ENCODE data around the gene ERVK3-1.
"Not testable (repeated sequence)": the region's sequence is repeated elsewhere in the genome, so short reads cannot be mapped to it uniquely, and the experiment has no call there.

The ERVK3-1 gene, protein sequence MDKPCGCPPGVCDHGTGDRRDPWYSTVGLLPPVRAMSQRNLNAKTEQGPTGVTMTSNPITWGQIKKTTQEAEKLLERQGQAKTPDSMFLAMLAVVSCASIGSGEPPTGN

DNA sequence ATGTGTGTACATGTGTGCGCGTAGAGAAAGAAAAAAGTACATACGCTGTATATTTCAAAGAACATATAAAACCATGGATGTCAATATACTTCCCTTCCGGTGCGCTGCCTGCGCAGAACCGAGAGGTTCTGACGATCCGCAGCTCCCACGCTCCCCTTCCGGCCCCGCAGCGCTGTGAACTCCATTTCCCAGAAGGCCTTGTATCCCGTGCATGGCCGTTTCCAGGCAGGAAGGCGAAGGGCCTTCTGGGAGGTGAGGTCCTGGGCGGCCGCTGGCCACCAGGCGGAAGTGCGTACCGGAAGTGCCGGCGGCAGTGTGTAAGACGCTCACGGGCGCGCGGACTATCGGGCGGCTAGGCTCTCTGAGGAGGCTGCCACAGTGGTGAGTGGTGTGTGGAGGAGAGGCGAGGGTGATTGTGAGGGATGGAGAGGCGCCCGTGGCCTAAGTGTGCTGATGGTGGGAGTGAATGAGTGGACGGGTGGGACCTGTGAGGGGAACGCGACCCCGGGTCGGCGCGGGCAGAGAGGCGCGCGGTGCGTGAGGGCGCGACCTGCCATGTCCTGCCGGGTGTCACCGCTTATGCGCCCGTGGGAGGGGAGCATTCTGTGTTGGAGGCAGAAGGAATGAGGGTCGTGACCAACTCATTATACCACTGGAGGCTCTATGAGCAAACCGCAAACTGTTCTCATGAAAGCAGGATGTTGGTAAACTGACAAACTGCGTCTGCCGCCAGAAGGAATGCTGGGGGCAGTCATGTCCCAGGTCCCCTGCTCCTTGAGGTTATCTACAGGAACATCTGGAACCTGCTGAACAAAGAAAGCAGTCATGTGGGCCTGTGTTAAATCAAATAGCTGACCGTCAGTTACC, at the start of gene ERVK3-1:
Gene ERVK3-1 (plus strand): TSS at position 313 of the 867 bp plus-strand sequence. CDS start 6,792 bp downstream, outside the sequence.
- peak; percentile 98 for DNase-seq (ENCODE audit: low spot score)

DNA sequence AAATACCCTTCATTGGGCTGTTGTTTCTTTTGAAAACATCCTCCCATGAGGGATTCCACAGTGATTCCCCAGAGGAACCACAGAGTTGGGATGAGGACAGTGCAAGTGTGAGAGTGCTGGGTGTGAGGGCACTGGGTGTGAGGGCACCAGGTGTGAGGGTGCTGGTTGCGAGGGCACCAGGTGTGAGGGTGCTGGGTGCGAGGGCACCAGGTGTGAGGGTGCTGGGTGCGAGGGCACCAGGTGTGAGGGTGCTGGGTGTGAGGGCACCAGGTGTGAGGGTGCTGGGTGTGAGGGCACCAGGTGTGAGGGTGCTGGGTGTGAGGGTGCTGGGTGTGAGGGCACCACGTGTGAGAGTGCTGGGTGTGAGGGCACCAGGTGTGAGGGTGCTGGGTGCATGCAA, 46.9 kb upstream of the ERVK3-1 start:
- not testable (repeated sequence) for DNase-seq (ENCODE audit: low spot score)

DNA sequence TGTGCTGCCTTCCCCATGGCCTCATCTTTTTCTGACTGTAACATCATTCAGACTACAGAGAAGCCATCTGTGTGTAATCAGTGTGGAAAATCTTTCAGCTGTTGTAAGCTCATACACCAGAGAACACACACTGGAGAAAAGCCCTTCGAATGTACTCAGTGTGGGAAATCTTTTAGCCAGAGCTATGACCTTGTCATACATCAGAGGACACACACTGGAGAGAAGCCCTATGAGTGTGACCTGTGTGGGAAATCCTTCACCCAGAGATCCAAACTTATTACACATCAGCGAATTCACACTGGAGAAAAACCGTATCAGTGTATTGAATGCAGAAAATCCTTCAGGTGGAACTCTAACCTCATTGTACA, 43.6 kb upstream of the ERVK3-1 start:
- DNase-seq (ENCODE audit: low spot score): no peak

DNA sequence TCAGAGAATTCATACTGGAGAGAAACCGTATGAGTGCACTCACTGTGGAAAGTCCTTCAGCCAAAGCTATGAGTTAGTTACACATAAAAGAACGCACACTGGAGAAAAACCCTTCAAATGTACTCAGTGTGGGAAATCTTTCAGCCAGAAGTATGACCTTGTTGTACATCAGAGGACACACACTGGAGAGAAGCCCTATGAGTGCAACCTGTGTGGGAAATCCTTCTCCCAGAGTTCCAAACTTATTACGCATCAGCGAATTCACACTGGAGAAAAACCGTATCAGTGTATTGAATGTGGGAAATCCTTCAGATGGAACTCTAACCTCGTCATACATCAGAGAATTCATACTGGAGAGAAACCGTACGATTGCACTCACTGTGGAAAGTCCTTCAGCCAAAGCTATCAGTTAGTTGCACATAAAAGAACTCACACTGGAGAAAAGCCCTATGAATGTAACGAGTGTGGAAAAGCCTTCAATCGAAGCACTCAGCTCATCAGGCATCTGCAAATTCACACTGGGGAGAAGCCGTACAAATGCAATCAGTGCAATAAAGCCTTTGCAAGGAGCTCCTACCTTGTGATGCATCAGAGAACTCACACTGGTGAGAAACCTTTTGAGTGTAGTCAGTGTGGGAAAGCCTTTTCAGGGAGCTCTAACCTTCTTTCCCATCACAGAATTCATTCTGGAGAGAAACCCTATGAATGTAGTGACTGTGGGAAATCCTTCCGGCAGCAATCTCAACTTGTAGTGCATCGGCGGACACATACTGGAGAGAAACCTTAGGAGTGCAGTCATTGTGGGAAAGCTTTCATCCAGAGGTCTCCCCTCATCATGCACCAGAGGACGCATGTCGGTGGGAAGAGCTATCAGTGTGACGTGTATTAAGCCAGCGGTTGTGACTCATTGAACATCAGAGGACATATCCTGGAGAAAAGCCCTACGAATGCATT, 42.9 kb upstream of the ERVK3-1 start:
- DNase-seq (ENCODE audit: low spot score): no peak

DNA sequence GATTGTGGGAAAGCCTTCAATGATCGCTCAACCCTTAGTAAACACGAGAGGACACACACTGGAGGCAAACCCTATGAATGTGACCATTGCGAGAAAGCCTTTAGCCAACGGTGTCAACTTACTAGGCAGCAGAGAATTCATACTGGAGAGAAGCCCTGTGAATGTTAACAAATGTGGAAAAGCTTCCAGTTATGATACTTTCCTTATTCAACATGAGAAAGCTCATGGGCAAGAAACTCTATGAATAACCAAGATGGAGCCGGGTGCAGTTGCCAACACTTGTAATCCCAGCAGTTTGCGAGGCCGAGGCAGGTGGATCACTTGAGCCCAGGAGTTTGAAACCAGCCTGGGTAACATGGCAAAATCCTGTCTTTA, 42.3 kb upstream of the ERVK3-1 start:
- DNase-seq (ENCODE audit: low spot score): no peak

DNA sequence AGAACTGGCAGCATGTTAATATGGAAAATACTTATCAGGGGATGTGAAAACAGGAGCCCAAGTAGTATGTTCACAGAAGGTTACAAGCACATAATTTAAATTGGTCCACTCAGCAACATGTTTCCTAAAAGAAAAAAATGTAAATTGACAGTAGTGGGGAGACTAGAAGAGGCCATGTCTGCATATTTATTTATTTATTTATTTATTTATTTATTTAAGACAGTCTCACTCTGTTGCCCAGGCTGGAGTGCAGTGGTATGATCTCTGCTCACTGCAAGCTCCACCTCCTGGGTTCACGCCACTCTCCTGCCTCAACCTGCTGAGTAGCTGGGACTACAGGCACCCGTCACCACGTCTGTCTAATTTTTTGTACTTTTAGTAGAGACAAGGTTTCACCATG, 40.1 kb upstream of the ERVK3-1 start:
- no peak for DNase-seq (ENCODE audit: low spot score)

DNA sequence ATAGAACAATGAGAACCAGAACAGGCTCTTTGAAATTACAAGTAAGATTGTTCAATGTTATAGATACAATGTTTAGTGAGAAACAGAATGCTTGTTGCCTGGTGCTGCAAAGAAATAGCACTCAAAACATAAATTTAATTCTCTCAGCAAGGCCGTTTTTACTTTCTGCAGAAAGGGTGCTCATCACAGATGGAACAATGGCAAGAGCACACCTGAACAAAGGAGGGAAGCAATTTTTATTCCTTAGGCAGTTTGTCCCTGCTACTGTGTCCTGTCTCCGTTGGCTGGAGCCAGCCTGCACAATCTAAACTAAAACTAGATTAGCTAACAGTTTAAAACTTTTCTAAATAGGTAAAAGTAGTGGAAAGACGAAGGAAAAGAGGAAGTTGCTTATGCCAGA, 36.8 kb upstream of the ERVK3-1 start:
- DNase-seq (ENCODE audit: low spot score): no peak

DNA sequence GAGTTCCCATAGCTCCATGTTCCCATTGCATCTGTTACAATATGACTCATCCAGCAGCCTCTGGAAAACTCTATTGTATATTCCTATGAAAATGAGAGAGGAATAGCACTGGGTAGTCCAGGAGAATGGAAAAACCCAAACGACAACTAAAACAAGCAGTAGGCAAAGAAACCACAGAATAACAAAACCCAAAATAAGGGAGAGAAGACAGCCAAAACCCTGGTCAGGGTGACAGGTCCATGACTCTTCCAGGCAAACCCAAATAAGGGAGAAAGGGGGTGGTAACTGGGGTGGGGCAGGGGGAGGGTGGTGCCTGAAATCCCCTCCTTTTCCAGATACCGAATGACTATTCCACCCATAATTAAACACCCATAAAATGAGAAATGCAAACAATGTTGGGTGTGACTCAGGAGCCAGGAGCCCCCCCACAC, 30.4 kb upstream of the ERVK3-1 start:
- no peak for DNase-seq (ENCODE audit: low spot score)

DNA sequence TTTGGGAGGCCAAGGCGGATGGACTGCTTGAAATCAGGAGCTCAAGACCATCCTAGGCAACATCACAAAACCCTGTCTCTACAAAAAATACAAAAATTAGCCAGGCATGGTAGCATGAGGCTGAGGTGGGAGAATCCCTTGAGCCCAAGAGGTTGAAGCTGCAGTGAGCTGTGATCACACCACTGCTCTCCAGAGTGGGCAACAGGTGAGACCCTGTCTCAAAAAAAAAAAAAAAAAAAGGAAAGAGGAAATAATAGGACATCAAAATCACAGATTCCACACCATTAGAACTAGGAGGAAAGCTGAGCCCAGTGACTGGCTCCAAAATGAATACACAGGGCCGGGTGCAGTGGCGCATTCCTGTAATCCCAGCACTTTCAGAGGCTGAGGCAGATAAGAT, 29.6 kb upstream of the ERVK3-1 start:
- DNase-seq (ENCODE audit: low spot score): no peak

DNA sequence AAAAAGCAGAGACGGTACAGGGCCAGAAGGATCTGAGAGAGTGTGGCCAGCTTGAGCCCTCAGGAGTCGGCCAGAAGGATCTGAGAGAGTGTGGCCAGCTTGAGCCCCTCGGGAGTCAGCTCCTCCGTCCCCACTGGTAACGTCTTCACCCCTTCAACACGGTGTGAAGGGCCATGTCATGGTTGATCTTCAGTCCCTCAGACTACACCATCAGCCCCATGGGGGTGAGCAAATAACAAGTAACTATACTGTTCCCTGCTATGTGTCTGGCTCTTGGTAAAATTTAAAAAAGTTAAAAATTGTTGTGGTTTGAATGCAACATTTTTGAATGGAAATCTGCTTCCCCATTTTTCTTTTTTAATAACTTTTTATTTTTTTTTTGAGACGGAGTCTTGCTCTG, 28.0 kb upstream of the ERVK3-1 start:
- no peak for DNase-seq (ENCODE audit: low spot score)

DNA sequence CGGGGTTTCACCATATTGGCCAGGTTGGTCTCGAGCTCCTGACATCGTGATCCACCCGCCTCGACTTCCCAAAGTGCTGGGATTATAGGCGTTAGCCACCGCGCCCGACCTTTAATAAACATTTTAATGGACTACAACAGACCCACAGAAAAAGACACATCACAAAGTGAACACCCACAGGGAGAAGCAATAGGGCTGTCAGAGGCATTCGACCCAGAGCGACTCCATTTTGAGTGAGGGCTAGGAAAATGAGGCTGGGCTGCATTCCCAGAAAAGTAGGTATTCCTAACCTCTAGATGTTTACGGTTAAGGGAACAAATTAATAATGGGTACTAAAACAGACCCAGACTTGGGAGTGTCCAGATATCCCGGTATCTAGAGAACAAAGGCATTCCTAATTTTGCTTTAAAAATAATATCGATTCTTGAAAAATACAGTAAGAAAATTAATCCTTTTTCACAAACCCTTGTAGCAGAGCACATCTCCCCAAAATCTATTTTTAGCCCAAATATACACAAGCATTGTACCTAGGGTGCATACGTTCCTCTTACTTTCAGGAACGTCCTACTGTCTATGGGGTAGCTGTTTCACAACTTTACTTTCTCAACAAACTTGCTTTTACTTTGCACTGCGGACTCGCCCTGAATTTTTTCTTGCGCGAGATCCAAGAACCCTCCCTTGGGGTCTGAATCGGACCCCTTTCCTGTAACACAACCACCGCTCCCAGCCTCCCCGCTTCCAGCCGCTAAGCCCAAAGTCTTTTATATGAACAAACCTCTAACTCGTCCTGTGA, 27.2 kb upstream of the ERVK3-1 start:
- no peak for DNase-seq (ENCODE audit: low spot score)

DNA sequence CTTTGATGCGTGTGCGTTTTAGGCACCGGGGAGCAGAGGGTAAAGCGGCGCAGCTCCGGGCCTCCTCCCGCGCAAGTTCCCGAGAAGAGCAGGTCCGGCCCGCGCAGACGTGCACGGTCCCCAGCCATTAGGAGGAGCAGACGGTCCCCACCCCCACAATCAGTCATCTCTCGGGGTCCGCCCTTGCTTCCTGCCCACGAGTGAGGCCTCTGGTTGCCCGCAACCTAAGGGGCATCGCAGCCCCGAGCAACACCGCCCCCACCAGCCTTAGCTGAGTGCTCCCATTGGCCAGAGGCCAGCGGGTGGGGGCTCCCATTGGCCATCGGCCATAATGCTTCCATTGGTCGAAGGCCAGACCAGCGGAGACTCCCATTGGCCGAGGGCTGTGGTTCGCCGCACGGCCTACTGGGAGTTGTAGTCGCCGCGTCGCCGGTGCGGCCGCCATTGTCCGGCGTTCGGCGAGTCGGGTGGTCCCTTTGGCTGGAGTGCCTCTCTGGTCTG, 26.6 kb upstream of the ERVK3-1 start, which contains the start of gene ZNF8:
Gene ZNF8 (plus strand): TSS at position 415 of the 501 bp plus-strand sequence. CDS start 127 bp downstream, outside the sequence.
- peak; percentile 99 for DNase-seq (ENCODE audit: low spot score)

DNA sequence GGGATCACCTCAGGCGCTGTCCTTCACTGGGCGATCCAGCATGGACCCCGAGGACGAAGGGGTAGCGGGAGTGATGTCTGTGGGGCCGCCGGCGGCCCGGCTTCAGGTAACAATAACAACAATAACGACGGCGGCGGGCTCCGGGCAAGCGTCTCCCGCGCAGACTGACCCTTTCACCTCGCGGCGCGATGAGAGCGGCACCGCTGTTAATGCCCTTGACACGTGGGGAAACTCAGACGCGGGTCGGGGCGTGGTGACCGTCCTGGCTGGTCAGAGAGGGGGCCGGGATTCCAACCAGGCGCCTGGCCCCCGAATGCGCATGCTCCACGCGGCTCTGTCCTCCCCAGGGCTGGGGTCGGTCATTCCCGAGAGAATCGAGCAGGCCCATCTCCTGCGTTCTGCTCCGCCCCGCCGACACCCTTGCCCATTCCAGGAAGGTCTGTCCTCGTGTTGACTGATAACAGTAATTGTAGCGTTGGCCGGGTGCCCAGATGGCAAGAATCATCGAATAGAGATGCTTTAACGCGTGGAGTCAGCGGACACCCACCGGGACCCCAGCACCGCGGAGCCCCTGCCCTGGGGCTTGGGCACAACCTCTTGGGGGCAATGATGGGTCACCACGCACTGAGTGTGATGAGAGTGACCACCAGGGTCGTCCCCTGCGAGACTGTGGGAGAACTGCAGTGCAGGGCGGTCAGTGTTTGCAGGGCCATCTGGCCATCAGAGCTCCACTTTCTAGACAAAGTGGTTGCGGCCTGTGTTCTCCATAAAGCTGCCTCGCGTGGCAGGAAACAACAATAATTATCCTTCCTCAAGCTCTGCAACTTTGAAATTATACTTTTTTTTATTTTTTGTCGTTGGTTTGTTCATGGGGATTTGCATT, 25.9 kb upstream of the ERVK3-1 start:
- peak; percentile 83 for DNase-seq (ENCODE audit: low spot score)

DNA sequence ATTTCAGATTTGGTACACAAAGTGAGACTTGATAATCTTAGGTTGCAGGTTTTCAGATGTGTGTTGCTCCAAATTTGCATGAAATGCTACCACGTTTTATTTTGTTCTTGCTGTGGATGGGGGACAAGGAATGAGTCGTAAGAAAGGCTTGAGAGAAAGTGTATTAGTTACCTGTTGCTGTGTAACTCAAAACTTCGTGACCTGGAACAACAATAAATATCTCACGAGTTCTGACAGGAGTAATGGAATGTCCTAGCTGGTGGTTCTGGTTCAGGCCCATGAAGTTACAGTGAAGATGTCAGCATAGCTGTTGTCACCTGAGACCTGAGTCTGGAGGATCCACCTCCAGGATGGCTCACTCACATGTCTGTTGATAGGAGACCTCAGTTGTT, 25.3 kb upstream of the ERVK3-1 start:
- no peak for DNase-seq (ENCODE audit: low spot score)

DNA sequence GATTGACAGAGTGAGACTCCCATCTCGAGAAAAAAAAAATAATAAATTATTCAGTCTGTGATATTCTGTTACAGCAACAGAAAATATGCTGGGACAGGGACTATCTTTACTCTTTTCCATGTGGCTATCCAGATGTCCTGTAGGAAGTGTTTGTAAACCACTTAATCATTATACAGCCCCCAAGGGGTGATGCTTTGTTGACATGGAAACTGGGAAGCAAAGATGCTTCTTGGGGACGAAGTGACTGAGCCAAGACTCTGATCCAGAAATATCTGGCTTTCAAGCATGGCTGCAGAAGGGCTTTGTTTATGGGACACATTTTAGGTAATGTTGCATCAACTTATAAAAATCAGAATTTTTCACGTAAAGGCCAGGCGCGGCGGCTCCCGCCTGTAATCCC, 21.0 kb upstream of the ERVK3-1 start:
- DNase-seq (ENCODE audit: low spot score): no peak

DNA sequence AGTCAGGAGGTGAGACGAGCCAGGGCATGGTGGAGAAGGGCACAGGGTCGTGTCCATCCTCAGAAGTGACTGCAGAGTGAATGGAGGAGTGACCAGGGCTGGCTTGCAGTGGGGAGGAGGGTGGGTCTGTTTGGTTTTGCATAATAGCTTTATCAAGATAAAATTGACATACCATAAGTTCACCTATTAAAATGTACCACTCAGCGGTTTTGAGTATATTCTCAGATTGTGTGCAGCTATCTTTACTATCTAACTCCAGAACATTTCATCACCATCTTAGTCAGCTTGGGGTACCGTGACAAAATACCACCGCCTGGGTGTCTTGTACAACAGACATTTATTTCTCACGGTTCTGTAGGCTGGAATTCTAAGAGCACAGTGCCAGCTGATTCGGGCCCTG, 13.2 kb upstream of the ERVK3-1 start:
- DNase-seq (ENCODE audit: low spot score): no peak

DNA sequence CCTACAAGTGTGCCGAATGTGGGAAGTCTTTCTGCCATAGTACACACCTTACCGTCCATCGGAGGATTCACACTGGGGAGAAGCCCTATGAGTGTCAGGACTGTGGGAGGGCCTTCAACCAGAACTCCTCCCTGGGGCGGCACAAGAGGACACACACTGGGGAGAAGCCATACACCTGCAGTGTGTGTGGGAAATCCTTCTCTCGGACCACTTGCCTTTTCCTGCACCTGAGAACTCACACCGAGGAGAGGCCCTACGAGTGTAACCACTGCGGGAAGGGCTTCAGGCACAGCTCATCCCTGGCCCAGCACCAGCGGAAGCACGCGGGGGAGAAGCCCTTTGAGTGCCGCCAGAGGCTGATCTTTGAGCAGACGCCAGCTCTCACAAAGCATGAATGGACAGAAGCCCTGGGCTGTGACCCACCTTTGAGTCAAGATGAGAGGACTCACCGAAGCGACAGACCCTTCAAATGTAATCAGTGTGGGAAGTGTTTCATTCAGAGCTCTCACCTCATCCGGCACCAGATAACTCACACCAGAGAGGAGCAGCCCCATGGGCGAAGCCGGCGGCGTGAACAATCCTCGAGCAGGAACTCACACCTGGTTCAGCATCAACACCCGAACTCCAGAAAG, 10.3 kb upstream of the ERVK3-1 start:
- DNase-seq (ENCODE audit: low spot score): no peak

DNA sequence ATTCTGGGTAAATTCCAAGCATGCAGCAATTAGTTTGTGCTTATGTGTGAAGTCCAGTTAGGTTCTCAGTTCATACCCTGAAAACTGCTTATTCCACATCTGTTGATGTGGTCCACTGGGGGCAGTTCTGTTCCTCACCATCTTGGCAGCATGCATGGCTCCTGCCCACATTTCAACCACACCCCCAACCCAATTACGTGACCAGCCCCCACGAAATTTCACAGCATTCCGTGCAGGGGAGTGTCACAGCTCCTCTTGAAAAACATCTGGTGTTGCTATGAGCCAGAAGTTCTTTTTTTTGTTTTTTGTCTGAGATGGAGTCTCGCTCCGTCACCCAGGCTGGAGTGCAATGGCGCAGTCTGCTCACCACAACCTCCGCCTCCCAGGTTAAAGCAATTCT, 9.1 kb upstream of the ERVK3-1 start:
- no peak for DNase-seq (ENCODE audit: low spot score)

DNA sequence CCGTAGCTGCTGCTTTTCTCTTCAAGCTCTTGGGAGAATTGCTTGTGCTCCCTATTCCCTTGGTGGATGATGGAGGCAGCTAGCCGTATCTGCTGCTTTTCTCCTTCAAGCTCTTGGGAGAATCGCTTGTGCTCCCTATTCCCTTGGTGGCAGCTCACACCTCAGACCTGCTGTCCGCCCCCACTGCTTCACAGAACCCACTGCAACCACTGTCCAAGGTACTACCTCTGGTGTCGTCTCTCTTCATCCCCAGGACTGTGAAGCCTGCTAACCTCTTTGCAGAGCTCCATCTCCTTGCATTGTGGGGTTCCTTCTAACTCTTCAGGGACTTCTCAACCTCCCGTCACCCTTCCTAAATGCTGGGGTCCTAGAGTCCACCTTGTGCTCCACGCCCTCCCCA, 4.6 kb upstream of the ERVK3-1 start:
- DNase-seq (ENCODE audit: low spot score): no peak

DNA sequence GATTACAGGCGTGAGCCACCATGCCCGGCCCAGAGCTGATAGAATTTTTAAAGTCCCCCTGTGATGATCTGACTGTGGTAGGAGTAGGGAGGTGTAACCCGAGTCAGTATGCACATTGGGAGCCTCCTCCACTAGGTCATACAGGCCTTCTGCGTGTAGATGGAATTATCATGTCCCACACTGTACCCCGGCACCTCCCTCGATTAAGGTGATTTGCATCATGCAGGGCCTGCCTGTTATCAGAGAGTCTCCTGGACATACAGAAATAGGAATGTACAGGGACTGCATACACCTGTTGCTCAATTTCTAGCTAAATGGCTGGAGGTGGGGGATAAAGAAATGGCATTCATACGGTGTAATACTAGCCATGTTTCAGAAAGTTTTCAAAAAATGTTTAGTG, 922 bp upstream of the ERVK3-1 start:
- no peak for DNase-seq (ENCODE audit: low spot score)

Data from iPS-NIHi11 (cell line).